Middle frontal gyrus (tissue), 1 donor: Measurements from ENCODE around the gene APEX2.
"Not testable (repeated sequence)": the region's sequence is repeated elsewhere in the genome, so short reads cannot be mapped to it uniquely, and the experiment has no call there.

Experiments used
- DNase-seq: peaks from one replicate; pipeline ENCODE4 v3.0.0-alpha.2; 2015; ENCODE audit warnings: low spot score; ENCODE audit errors: extremely low spot score

APEX2 gene, protein sequence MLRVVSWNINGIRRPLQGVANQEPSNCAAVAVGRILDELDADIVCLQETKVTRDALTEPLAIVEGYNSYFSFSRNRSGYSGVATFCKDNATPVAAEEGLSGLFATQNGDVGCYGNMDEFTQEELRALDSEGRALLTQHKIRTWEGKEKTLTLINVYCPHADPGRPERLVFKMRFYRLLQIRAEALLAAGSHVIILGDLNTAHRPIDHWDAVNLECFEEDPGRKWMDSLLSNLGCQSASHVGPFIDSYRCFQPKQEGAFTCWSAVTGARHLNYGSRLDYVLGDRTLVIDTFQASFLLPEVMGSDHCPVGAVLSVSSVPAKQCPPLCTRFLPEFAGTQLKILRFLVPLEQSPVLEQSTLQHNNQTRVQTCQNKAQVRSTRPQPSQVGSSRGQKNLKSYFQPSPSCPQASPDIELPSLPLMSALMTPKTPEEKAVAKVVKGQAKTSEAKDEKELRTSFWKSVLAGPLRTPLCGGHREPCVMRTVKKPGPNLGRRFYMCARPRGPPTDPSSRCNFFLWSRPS

DNA sequence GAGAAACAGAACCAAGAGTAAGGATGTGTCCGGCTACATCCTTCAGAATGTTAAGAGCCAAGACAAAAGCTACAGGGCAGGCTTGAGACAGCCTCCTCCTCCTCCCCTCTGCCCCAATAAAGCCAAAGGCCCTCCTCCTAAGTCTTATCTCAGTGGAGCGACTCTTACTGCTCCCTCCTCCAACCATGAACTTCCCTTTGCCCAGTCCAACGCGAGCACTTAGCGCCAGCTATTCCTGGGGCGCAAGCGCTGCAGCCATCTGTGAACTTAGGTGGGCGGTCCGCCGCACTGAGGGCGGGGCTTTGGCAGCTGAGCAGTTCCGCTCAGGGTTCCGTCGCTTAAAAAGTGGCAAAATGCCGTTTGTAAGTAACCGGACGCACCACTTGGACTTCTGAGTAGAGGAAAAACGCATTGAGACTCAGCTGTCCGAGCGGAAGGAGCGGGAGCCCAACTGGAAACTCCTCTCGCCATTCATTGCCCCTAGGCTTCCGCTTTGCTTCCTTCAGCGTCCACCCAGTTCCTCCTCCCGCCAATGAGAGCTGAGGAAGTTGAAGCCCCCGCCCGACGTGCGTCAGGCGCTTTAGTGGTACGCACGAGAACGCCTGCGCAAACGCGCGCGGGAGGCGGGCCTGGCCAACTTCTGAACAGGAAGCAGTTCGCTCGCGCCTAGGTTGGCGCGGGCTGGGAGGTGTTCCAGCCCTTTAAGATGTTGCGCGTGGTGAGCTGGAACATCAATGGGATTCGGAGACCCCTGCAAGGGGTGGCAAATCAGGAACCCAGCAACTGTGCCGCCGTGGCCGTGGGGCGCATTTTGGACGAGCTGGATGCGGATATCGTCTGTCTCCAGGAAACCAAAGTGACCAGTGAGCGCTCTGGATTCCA, at the start of gene APEX2:
Gene APEX2, plus strand, starts transcription at position 647 of the 882 bp plus-strand sequence. Its CDS starts 60 bp downstream, at position 707.
- peak; percentile 83 for DNase-seq

DNA sequence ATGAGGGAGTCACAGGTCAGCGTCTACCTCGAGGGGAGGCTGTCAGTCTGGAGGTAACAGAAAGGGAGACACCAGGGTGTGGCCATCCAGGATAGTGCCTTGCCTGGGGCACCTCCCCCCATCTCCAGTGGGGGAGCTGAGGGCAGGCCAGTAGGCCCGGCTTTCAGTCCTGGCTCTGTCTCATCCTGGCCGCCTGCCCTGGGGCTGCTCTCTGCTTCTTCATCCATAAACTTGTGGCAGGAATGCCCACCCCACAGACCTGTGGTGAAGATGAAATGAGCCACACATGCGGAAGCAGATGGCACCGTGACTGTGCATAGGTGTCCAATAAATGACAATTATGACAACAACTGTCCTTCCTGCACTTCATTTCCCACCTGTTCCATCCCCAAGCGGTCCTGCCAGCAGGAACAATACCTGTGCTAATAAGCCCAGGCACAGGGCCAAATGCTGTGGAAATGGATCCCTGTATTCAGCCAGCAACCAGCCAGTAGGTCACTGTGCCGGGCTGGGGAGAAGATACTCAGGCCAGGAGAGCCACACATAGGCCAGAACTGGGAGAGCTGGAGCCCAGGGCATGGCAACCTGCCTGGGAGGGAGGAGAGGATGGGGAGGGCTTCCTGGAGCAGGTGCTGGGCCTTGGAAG, 49.3 kb upstream of the APEX2 start:
- no peak for DNase-seq

DNA sequence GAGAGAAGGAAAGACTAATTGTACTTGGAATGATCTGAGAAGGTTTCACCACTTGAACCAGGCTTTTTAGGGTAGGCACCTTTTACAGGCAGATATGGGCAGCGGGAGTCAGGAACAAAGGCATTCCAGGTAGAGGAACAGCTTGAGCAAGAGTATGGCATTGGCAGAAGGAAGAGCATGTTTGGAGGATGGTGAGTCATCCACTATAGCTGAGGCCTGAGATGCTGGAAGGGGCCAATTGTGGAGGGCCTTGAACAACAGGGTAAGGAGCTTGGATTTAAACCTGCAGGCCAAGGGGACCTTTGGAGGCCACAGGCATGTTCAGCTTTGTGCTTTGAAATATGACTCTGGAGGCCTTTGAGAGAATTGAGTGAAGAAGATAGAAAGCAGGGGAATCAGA, 38.4 kb upstream of the APEX2 start:
- DNase-seq: no peak

DNA sequence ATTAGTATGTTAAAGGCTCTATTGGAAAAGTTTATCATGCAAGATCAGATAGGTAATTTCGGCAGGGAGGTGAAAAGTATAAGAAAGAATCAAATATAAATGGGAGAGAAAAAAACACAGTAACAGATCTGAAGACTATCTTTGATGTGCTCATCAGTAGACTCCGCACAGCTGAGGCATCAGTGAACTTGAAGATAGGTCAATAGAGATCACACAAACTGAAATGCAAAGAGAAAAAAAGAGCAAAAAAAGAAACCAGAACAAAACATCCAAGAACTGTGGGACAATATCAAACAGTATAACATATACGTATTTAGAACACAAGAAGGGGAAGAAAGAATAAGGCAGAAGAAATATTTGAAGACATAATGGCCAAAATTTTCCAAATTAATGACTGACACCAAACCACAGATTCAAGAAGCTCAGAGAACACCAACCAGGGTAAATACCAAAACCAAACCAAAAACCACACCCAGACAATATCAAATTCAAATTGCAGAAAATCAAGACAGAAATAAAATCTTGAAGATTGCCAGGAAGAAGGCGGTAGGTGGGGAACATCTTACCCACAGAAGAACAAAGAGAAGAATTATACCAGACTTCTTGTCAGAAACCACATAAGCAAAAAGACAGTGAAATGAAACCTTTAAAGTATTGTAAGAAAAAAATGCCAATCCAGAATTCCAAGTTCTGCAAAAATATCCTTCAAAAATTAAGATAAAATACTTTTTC, 35.2 kb upstream of the APEX2 start:
- no peak for DNase-seq

DNA sequence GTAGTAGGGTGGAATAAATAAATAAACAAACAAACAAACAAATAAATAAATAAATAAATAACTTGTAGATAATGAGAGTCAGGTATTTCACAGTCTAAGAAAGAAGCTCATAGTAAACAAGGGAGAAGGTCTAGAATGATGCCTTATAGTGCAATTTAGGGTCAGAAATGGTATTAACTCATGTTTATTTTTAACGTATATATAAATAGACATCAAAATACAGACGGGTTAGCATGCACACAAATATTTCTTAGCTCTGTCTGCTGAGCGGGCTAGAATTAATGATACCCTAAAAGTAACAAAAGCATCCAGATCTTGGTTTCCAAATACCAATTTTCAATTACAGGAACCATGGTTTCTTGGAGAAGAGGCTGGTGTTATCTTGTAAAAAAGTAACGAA, 22.8 kb upstream of the APEX2 start:
- no peak for DNase-seq

DNA sequence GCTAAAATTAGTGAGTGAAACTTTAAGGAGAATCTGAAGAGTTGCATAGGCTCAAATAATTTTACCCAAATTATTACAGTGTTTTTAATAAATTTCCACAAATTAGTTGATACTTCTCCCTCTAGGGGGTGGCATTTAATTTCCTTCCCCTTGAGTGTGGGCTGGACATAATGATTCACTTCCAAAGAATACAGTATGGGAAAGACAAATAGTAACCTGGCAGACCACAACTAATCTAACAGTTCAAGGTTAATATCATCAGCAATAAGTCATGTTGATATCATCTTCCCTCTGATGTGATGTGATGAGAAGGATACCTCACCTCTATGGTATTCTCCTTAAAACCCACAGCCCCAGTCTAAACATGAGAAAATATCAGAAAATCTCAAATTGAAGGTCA, 21.7 kb upstream of the APEX2 start:
- no peak for DNase-seq

DNA sequence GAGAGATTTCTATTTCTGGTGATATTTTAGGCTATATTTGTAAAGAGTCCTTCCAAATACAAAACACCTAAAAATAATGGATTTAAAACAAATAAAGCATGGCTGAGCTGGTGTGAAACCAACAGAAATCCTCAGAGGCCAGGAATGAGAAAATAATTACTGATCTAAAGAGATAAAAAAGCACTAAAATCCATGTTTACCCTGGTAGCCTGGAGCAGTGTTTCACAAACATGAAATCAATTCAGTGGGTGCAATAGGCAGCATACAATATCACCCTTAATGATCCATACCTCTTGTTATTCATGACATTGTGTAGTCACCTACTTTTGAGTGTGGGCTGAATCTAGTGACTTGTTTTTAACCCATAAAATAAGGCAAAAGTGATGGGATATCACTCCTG, 20.7 kb upstream of the APEX2 start:
- no peak for DNase-seq

DNA sequence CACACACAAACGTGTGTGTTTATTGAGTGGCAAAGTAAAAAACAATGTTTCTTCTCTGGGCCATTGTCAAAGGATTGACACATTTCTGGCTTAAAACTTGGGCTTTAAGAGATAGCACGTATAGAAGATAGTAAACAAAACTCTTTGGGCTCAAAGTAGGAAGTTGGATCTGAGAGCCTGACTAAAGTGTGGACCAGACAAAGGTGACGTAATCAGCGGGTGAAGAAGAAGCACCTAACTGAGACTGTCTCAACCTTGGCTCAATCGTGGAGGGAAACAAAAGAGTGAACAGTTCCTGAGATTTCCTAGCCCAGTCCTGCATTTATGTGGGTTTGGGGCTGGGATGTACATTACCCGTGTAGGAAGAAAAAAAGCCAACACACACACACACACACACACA, 19.8 kb upstream of the APEX2 start:
- no peak for DNase-seq

DNA sequence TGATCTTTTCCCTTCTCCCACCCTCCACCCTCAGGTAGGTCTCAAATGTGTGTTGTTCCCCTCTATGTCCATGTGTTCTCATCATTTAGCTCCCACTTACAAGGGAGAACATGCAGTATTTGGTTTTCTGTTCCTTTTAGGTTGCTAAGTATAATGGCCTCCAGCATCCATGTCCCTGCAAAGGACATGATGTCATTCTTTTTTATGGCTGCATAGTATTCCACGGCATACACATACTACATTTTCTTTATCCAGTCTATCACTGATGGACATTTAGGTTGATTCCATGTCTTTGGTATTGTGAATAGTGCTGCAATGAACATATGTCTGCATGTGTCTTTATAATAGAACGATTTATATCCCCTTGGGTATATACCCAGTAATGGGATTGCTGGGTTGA, 16.9 kb upstream of the APEX2 start:
- not testable (repeated sequence) for DNase-seq

DNA sequence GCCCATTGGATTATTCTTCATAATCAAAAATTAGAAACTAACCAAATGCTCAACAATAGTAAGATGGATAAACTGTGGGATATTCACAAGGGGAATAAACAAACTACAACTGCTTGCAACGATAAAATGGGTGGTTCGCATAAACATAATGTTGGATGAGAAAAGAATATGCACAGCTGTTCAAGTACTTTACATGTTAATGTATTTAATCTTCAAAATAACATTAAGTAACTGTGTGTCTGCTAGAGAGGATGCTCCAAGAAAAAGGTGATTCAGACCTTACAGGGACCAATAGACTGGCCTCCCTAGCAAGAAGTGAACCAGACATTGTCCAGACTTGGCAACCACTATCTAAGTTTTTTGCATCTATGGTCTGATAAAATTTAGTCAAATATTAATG, 8.5 kb upstream of the APEX2 start:
- DNase-seq: no peak

DNA sequence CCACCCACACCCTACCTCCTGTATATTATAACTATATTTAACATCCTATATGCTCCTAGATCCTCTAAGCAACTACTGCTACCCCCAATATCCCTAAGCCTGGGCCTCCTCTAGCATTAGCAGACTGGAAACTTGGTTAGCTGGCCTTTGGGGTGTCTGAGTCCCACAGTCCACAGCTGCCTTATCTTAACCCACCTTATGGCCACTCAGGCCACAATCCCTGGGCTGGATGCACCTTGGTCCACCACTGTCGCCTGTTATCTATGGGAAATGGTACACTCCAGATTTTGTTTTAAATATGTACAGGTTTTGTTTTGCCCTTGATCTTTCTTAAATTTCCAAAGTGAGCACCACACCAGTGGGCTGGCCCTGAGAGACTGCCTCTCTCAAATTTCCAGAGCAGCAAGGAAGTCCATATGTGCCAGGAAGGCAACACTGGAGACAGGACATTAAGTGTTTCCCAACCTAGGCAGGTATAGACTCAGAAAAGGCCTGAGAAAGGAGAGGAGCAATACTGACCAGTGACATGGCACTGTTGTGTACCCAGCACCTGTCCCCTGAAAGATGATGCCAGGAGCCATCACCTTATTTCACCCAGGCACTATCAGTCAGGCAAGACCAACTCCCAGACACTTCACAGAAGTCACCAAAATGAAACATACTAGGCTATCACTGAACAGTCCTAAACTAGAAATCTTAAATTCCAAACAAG, 7.1 kb upstream of the APEX2 start:
- no peak for DNase-seq

DNA sequence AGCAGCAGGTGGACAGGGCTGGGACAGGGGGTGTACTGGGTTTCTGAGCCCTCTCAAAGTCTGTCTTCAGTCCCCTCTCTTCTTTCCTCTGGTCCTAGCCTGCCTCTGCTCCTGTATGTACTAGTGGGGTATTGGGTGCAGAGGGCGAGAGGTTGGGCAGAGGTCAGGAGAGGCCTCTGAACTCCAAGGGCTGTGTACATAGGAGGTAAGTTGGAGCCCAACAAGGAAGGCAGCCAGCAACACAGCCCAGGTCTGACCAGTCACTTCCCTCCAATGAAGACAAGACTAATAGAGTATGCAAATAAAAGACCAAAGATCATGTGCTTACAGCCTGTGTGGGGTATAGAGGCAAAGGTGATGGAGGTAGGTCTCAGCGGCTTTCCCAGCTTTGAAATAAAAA, 6.1 kb upstream of the APEX2 start, which contains the start of gene PFKFB1:
Gene PFKFB1, minus strand, starts transcription at position 90 of the 400 bp plus-strand sequence. CDS start 181 bp downstream, outside the sequence.
- DNase-seq: no peak

DNA sequence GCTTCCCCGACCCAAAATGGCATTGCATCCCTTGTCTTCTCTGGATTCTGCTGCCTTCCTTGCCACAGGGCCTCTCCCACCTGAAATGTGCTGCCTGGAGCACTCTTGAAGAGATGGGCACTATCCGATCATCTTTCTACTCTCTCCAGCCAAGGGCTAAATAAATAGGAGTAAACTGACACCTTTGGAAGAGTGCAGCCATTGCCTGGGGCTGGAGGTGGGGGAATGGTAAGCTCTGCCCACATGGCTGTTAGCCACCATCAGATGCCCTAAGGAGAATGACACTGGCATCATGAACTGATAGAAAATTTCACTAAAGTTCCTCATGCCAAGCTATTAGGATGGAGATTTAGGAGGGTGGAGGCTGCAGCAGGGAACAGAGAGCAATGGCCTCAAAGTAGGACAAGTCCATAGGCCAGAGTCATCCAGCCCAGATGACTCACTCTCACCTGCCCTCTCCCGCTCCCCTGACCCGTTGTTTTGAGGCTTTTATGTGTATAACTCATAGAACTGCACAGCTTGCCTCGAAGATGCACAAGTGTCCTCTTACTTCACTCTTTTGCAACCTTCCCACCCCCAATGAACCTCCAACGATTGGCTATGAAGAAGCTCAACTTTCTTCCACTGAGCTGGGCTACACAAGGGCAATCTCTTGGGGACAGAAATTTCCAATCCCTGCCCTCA, 5.4 kb upstream of the APEX2 start:
- no peak for DNase-seq

DNA sequence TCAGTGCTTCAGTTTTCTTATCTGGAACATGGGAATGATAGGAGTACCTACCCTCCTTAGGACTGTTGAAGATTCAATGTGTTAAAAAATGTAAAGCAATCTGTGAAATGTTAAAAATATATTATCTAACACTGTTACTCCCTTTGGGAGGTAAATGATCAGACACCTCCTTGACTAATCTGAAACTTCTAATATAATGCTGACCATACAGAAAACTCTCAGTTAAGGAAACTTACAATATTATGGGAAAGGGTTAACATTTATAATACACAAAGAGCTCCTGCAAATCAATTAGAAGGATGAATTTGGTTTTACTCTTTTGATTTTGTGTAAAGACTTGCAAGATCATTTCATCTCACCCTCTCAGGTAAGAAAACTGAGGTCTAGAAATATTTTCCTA, 4.5 kb upstream of the APEX2 start:
- no peak for DNase-seq

DNA sequence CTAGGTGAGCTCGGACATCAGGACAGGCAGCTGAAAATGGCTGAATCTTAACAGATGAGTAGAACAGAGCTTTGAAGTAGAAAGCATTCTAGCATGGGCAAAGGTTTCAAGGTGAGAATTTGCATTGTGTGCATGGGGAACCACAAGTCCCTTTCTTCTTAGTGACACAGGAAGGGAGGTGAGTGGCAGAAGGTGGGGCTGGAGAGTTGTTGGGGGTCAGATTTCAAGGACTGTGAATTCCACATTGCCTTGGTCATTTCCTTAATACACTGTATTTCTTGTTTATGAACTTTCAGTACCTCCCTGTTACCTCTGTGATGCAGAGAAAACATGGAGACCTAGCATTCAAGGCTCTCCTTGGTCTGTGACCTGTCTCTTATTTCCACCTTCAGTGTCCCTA, 4.1 kb downstream of the APEX2 start:
- DNase-seq: no peak

DNA sequence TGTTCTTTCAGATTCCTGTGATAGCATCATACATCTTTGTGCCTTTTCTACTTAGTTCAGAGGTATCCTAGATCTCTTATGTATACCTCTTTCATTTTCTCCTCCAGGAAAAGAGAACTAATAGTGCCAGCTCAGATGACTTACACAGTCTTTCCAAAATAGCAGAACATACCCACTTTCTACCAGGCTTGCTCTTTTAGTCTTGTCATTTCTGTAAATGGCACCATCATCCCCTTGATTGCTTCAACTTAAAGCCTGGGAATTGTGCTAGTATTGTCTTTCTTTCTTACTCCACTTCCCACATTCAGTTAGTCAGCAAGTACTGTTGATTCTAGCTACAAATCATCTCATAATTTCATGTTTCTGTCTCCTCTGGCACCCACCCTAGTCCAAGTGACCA, 5.1 kb downstream of the APEX2 start:
- no peak for DNase-seq

DNA sequence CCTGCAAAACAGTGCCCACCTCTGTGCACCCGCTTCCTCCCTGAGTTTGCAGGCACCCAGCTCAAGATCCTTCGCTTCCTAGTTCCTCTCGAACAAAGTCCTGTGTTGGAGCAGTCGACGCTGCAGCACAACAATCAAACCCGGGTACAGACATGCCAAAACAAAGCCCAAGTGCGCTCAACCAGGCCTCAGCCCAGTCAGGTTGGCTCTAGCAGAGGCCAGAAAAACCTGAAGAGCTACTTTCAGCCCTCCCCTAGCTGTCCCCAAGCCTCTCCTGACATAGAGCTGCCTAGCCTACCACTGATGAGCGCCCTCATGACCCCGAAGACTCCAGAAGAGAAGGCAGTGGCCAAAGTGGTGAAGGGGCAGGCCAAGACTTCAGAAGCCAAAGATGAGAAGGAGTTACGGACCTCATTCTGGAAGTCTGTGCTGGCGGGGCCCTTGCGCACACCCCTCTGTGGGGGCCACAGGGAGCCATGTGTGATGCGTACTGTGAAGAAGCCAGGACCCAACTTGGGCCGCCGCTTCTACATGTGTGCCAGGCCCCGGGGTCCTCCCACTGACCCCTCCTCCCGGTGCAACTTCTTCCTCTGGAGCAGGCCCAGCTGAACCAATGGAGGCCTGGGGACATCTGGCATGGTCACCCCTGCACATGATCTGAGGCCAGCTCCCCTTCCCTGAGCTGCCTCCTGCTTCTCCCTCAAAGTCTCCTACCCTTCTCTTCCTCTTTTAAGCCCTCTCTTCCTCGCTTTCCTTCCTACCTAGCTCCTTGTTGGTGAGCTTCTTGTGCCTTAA, 6.9 kb downstream of the APEX2 start:
- no peak for DNase-seq

DNA sequence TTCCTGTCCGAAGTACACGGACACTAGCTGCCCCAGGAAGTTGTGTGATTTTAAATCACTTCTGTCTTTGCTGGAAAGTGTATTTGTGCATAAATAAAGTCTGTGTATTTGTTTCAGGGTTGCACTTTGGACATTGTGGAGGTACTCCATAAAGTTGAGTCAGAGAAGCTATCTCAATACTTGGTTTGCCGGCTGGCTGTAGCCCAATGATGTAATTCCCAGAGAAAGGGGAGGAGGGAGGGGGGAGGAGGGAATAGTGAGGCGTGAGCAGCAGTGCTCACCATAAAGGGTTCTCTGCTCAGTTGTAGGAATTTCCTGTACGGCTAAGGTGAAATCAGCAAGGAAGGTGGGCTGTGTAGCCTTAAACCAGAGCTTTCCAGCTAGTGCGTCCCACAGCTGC, 7.5 kb downstream of the APEX2 start:
- DNase-seq: no peak
